ENCODE results near the gene ZNF302.
A peak's percentile ranks its signal among the peaks of the same experiment; 100 is the strongest.

ZNF302 gene

DNA sequence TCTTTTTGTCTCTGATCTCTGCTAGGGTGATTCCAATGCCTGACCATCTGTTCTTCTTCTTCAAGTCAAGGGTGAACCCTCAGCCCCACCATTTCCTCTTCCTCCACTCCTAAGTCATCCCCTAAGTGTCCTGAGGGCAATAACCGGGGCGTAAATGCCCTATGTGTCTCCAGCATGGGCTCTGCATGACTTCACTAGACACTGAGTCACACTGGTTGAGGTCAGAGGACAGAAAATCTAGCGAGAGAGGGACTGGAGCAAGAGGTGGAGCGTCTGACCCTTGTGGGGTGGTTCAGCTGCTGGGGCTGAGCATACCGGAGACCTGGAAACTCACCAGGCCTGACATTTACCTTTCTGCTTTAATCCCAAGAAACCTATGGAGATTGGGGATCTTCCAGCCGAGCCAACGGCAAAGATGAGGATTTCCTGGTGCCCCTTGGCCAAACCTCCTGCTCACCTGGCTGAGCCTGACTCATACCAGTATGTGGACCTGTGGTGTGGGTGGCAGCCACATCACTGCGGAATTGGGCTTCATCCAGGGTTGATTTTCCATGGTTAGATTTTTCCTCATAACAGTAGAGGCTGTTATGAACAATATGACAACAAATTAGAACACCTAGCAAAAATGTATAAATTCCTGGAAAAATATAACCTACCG, 27.5 kb upstream of the ZNF302 start:
- in situ Hi-C loops (cut with MboI; ENCODE audit: low pct_unique_long_range_greater_than_20kb, low sequenced_read_pairs, unreplicated experiment), result no loop called here

GRCh38 chr19:34651747-34652146, 25.7 kb upstream of the ZNF302 start:
- no peak for DNase-seq (ENCODE audit: low spot score)
- in situ Hi-C loops (cut with MboI; ENCODE audit: low pct_unique_long_range_greater_than_20kb, low sequenced_read_pairs, unreplicated experiment), result no loop called here
- TF ChIP-seq, protein P1, sequence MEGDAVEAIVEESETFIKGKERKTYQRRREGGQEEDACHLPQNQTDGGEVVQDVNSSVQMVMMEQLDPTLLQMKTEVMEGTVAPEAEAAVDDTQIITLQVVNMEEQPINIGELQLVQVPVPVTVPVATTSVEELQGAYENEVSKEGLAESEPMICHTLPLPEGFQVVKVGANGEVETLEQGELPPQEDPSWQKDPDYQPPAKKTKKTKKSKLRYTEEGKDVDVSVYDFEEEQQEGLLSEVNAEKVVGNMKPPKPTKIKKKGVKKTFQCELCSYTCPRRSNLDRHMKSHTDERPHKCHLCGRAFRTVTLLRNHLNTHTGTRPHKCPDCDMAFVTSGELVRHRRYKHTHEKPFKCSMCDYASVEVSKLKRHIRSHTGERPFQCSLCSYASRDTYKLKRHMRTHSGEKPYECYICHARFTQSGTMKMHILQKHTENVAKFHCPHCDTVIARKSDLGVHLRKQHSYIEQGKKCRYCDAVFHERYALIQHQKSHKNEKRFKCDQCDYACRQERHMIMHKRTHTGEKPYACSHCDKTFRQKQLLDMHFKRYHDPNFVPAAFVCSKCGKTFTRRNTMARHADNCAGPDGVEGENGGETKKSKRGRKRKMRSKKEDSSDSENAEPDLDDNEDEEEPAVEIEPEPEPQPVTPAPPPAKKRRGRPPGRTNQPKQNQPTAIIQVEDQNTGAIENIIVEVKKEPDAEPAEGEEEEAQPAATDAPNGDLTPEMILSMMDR (IDR thresholded peaks at IDR 0.05; ENCODE audit: extremely low read depth, insufficient read depth, missing control alignments), result no peak

More for the DNA sequence above, 27.5 kb upstream of the ZNF302 start:
- DNase-seq (ENCODE audit: low spot score), result no peak
- TF ChIP-seq, protein P1 (IDR thresholded peaks at IDR 0.05; ENCODE audit: extremely low read depth, insufficient read depth, missing control alignments), result no peak

GRCh38 chr19:34654796-34655195, 22.7 kb upstream of the ZNF302 start:
- TF ChIP-seq, protein P1 (IDR thresholded peaks at IDR 0.05; ENCODE audit: extremely low read depth, insufficient read depth, missing control alignments), result no peak
- in situ Hi-C loops (cut with MboI; ENCODE audit: low pct_unique_long_range_greater_than_20kb, low sequenced_read_pairs, unreplicated experiment), result no loop called here
- DNase-seq (ENCODE audit: low spot score), result no peak

- no peak for DNase-seq (ENCODE audit: low spot score)
- in situ Hi-C loops (cut with MboI; ENCODE audit: low pct_unique_long_range_greater_than_20kb, low sequenced_read_pairs, unreplicated experiment), result no loop called here
- TF ChIP-seq, protein P1 (IDR thresholded peaks at IDR 0.05; ENCODE audit: extremely low read depth, insufficient read depth, missing control alignments), result no peak
Measured at GRCh38 chr19:34655651-34656050, 21.8 kb upstream of the ZNF302 start.

DNA sequence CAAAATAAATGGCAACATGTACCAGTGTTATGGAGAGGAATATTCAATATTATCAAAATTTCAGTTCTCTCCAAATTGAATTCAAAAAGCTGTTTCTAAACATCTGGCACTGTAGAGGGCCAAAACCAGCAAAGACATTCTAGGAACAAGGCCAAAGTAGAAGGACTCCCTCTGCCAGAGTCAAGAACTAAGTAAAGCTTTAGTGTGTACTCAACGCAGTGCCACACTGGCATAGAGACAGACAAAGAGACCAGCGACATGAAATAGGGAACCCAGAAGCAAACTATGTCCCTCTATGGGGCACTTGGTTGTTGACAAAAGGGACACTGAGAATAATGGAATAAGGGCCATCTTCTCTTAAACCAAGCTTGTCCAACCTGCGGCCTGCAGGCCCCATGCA, 16.1 kb upstream of the ZNF302 start:
- in situ Hi-C loops (cut with MboI; ENCODE audit: low pct_unique_long_range_greater_than_20kb, low sequenced_read_pairs, unreplicated experiment), result no loop called here
- TF ChIP-seq, protein P1 (IDR thresholded peaks at IDR 0.05; ENCODE audit: extremely low read depth, insufficient read depth, missing control alignments), result no peak
- DNase-seq (ENCODE audit: low spot score), result no peak

DNA sequence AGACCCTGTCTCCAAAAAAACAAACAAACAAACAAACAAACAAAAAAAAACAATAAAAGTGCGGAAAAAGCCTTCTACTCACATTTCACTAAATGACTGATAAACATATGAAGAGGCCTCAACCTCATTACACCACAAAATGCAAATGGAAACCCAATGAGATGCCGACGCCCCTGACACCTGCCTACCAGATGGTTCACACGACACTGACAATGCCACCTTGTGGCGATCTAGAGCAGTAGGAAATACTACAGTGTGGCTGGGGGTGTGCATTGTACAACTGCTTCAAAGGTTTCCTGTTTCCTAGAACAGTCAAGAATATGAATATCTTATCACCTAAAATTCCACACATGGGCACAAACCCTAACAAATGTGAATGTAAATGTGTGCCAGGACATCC, 14.6 kb upstream of the ZNF302 start:
- TF ChIP-seq, protein P1 (IDR thresholded peaks at IDR 0.05; ENCODE audit: extremely low read depth, insufficient read depth, missing control alignments), result peak; percentile 62
- DNase-seq (ENCODE audit: low spot score), result peak; percentile 44
- in situ Hi-C loops (cut with MboI; ENCODE audit: low pct_unique_long_range_greater_than_20kb, low sequenced_read_pairs, unreplicated experiment), result no loop called here
